Measurements from ENCODE around the gene PAK3.

The PAK3 gene

DNA sequence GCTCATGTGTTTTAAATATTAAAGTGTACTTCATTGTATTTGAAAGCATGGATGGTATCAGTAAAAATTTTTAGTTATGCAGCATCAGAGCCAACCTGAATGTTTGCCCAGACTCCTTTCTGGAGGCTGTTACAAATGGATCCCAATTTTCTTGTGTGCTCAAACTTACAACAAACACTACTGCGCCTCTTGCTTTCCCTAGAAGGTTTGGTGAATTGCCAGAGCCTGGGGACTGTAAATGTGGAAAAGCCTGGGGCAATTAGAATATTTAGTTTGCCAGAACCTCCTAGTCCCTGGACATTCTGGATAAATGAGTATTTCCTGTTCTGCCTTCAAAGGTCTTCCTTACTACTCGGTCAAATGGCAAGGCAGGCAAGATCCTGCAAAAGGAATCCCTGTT, 169.5 kb downstream of the PAK3 start:
- peak; percentile 52 for DNase-seq

DNA sequence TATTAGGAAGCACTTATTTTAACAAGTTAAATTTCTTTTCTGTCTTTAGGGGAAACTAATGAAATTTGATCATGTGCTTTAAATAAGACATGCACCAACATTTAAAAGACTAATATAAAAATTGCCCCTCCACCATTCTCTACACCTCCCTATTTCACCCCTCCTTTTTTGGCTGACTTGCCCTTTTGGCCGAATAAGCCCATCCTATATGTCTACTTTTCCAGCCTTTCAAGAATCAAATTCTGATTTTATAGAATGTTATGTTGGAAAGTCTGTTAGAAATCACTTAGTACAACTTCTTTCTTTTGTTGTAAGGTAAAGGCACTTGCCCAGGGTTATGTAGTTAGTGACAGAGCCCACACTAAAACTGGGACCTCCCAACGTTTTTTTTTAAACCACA, 172.5 kb downstream of the PAK3 start:
- DNase-seq, result no peak

DNA sequence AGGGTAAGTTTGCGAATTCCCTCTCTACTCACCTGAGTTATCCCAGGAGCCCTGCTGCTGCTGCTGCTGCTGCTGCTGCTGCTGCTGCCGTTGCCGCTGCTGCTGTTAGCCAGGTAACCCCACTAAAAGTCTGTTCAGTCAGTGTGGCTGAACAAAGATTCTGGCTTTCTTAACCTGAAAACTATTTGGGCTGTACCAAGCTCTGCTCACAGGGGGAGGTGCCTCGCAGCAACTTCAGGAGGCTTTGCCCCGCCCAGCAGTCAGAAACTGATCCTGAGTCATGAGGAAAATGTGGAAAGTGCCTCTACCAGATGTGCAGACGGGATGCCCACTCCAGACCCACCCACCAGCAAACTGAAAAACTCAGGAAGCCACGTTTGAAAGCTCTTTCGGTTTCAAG, 174.3 kb downstream of the PAK3 start, which contains the start of gene CAPN6:
Gene CAPN6 (minus strand): TSS at position 145 of the 400 bp plus-strand sequence. CDS start 6,547 bp downstream, outside the sequence.
- no peak for DNase-seq

Measured in NCI-H1092 treated with DMSO at 0.1 percent for 48 hours (cell line).